GM12874 (cell line): ENCODE results near the gene CACTIN.

ENCODE experiments used
- CTCF ChIP-seq: IDR thresholded peaks from 2 replicates; pipeline ENCODE4 v1.5.1; 2011; ENCODE audit warnings: low read depth, mild to moderate bottlenecking, control low read depth, low read length, moderate library complexity; ENCODE audit not compliant: insufficient read depth

Gene CACTIN

GRCh38 chr19:3576696-3577443 lies 49.7 kb downstream of the CACTIN start:
- no peak for TF ChIP-seq CTCF

DNA sequence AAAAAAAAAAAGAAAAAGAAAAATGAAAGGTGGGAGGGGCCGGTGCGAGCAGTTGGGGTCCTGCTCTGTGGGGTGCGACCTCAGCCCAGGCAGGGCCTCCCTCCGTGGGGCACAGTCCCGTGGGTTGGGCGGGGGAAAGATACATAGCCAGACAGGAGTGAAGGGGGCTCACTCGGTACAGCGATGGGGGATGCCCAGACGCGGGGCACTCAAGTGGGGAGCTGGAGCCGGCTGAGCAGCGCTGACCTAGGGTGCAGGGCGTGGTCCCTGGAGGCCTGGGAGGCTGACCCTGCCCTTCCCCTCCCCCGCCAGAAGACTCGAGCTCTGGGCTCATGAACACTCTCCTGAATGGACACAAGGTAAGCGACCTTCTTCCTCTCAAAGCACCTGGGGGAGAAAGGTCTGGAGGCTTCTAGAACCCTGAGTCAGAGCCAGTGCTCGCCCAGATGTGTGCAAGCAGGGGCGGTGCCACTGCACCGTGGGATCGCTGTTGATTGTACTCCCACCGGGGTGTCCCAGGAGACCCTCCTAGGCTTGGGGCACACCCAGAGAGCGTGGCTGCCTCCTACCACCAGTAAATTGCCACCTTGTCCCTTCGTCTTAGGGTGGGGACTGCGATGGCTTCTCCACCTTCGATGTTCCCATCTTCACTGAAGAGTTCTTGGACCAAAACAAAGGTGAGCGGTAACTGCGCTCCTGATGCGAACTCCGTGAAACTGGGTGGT lies 50.5 kb downstream of the CACTIN start:
- TF ChIP-seq CTCF, result no peak

DNA sequence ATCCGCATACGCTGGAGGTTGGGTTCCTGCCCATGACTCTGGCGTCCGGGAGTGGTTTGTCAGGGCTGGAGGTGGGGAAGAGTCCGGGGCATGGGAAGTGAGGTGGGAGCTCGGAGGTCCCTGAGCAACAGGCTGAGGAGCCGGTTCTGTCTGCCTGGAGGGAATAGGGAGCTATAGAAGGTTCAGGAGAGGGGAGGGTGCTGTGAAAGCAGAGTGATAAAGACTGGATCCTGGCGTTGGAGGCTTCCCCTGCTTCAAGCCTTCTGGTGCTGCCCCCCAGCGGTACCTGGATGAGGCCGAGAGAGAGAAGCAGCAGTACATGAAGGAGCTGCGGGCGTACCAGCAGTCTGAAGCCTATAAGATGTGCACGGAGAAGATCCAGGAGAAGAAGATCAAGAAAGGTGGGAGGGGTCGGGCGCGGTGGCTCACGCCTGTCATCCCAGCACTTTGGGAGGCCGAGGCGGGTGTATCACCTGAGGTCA lies 51.3 kb downstream of the CACTIN start:
- 0 out of 2 replicates have a peak, but pooled peaks have one; percentile 16 for TF ChIP-seq CTCF

DNA sequence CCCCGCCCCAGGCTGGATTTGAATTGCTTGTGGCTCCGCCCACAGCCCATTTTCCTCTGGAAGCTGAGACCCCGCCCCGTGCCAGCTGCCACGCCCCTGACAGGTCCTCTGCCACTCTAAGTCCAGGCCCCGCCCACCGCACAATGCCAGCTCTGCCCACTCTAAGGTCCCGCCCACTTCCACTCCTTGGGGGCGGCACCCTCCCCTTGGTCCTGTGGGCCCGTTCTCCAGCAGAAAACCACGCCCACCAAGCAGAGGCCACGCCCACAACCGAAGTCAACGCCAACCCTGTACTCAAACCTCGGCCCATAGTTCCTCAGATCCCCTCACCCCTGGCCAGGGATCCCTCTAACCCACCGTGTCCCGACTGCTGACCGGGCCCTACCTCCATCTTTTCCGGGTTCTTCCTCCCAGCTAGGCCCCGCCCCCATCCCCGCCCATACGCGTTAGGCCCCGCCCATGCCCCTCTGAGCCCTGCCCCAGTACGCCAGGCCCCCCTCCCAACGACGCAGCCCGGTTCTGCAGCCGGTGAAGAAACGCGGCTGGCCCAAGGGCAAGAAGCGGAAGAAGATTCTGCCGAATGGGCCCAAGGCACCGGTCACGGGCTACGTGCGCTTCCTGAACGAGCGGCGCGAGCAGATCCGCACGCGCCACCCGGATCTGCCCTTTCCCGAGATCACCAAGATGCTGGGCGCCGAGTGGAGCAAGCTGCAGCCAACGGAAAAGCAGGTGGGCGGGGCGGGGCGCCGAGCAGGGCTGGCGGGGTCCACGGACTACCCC lies 52.5 kb downstream of the CACTIN start:
- TF ChIP-seq CTCF, result no peak

- no peak for TF ChIP-seq CTCF
Measured at GRCh38 chr19:3573162-3573857, 53.3 kb downstream of the CACTIN start.

DNA sequence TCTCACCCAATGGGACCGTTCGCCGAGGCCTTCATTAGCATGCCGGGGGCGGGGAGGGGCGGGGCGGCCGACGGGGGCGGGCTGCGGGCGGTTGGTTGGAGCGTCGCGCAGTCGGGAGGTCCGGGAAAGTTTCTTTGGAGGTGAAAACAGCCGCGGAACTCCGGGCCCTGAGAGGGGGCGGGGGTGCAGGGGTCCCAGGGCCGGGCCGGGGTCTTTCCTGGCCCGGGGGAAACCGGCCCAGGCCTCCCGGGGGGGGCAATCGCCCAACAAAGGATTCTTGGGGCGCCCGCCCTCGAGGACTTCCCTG lies 53.8 kb downstream of the CACTIN start, which contains the start of gene HMG20B:
HMG20B (plus strand) TSS at position 90 of the 307 bp plus-strand sequence. CDS start 366 bp downstream, outside the sequence.
- TF ChIP-seq CTCF, result no peak
